GM18858 (cell line): Measurements from ENCODE around the gene NUDT16L1.
"Not testable (repeated sequence)": the region's sequence is repeated elsewhere in the genome, so short reads cannot be mapped to it uniquely, and the experiment has no call there.

Experiments
- ATAC-seq: cut with Tn5 transposase; IDR thresholded peaks from one replicate; pipeline ENCODE4 v1.9.1; 2021; ENCODE audit not compliant: unreplicated experiment

Gene NUDT16L1

DNA sequence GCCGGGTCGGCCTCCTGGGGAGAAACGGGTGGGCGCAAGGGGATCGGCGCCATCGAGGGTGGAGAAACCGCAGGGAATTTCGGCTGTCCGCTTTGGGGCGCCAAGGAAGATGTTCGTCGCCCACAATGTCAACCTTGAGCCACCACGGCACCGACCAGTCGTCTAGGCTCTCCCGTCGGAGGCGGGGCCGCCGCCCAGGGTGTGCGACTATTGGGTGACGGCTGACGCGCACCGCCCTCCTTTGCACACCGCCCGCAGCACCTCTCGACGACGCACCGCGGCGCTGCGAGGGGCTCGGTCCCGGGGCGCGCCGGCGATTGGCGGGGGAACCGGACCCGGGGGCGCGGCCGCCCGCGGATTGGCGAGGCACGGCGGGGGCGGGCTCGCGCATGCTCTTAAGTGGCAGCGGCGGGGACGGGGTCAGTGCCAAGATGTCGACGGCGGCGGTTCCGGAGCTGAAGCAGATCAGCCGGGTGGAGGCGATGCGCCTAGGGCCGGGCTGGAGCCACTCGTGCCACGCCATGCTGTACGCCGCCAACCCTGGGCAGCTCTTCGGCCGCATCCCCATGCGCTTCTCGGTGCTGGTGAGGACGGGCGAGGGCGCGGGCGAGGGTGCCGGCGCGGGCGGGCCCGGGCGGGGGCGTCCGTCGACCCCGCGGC is at the start of gene NUDT16L1:
TSS of gene NUDT16L1 (plus strand) at position 267 of the 660 bp plus-strand sequence. CDS start at position 432, 165 bp downstream.
- ATAC-seq, result peak; percentile 94

GRCh38 chr16:4646773-4647643 is 46.4 kb upstream of the NUDT16L1 start:
- no peak for ATAC-seq

GRCh38 chr16:4647644-4647980 is 45.8 kb upstream of the NUDT16L1 start:
- no peak for ATAC-seq

GRCh38 chr16:4648917-4649316 is 44.4 kb upstream of the NUDT16L1 start:
- ATAC-seq, result no peak

DNA sequence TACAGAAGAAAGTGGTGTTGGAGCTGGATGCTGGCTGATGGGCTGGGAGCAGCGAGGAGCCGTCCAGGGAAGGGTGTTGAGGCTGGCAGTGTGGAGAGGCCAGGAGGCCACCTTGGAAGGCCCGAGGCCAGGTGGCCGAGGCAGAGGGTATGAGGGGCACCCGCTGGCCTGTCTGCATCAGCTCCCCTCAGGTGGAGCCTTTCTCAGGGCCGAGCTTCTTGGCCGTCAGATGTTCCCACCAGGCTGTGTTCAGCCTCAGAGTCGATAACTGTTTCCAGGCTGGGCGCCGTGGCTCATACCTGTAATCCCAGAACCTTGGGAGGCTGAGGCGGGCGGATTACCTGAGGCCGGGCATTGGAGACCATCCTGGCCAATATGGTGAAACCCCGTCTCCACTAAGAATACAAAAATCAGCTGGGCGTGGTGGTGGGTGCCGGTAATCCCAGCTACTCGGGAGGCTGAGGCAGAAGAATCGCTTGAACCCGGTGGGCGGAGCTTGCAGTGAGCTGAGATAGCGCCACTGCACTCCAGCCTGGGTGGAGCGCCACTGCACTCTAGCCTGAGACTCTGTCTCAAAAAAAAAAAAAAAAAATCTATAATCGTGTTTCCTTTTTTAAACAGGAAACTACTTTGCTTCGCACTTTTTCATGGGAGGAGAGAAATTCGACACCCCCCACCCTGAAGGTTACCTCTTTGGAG is 43.5 kb upstream of the NUDT16L1 start:
- ATAC-seq, result no peak

- not testable (repeated sequence) for ATAC-seq
These were observed 42.8 kb upstream of the NUDT16L1 start for GRCh38 chr16:4650443-4651074.

DNA sequence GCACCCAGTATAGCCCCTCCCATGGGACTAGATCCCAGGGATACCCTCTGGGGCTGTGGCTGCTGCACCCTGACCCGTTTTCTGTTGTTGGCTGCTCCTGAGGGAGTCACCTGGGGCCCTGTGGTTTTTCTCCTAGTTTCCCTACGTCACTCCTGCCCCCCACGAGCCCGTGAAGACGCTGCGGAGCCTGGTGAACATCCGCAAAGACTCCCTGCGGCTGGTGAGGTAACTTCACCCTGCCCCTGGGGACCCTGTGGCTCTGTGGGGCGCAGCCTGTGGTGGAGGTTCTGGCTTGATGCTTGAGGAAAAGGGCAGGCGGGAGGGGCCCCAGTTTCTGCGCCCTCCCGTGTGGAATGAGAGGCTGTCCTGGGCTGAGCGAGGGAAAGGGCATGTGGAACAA is 41.5 kb upstream of the NUDT16L1 start:
- no peak for ATAC-seq

DNA sequence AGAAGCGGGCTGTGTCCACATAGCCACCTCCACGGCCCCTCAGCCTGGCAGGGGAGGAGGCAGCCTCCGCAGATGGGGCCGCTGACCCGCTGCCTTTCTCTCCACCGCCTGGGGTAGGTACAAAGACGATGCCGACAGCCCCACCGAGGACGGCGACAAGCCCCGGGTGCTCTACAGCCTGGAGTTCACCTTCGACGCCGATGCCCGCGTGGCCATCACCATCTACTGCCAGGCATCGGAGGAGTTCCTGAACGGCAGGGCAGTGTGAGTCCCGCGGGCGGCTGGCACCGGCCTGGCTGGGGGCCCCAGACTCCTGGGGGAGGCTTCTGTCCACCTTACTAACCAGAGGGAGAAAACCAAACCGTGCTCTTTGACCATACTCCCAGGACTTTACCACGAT is 40.8 kb upstream of the NUDT16L1 start:
- ATAC-seq, result no peak

DNA sequence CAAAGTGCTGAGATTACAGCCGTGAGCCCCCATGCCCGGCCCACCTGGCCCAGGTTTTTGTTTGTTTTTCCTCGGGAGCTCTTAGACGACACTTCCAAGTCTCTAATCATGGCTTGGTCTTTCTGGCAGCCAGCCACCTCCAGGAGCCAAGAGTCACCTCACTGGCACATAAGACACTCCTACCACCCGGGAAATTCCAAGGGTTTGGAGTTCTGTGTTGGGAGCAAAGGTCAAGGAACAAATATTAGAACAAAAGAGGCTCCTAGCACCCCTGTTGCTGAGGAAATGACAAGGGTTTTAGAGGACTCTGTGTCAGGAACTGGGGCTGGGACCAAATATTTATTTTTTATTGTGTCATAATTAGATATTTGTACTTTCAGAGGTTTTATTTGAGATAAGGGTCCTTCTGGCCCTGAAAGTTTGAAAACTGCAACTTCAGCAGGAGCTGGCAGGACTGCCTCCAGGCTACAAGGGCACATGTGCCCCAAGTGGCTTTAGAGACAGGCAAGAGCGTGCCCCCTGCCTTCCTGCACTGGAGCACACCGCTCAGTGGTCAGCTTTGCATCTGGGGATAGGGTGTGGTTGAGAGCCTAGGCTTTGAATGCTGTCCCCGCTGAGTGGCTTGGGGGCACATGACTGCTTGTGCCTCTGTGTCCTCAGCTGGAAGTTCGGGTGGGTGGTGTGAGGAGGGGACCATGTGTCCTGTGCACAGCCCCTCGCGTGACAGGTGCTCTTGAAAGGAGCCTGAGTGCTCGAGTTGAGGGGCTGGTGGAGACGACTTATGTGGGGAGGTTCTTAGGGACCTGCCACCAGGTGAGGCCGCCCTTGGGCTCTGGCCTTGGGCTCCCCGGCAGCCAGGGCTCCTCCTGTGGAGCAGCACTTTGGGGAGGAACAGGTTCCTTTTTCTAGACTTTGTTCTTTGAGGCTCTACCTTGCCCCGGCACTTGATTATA is 39.1 kb upstream of the NUDT16L1 start:
- no peak for ATAC-seq

GRCh38 chr16:4654964-4655590 is 38.3 kb upstream of the NUDT16L1 start:
- ATAC-seq, result no peak

DNA sequence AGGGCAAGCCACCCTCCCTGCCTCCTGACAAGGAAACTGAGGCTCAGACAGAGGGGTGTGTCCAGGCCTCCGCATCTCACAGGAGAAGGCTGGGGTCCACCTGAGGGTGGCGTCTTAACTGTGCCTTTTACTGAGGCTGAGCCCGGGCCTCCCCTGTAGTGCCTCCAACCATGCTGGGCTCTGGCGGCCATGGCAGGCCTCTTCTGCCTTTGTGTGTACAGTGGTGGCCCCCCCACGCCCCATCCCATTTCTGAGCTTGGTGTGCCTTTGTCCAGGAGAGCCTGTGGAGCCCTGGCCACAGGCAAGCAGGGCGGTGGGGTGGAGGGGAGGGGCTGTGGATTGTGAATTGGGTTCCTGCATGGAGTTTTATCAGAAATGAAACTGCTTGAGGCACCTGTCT is 37.6 kb upstream of the NUDT16L1 start:
- no peak for ATAC-seq

GRCh38 chr16:4656221-4656620 is 37.1 kb upstream of the NUDT16L1 start:
- no peak for ATAC-seq

GRCh38 chr16:4656695-4657686 is 36.4 kb upstream of the NUDT16L1 start:
- ATAC-seq, result no peak

DNA sequence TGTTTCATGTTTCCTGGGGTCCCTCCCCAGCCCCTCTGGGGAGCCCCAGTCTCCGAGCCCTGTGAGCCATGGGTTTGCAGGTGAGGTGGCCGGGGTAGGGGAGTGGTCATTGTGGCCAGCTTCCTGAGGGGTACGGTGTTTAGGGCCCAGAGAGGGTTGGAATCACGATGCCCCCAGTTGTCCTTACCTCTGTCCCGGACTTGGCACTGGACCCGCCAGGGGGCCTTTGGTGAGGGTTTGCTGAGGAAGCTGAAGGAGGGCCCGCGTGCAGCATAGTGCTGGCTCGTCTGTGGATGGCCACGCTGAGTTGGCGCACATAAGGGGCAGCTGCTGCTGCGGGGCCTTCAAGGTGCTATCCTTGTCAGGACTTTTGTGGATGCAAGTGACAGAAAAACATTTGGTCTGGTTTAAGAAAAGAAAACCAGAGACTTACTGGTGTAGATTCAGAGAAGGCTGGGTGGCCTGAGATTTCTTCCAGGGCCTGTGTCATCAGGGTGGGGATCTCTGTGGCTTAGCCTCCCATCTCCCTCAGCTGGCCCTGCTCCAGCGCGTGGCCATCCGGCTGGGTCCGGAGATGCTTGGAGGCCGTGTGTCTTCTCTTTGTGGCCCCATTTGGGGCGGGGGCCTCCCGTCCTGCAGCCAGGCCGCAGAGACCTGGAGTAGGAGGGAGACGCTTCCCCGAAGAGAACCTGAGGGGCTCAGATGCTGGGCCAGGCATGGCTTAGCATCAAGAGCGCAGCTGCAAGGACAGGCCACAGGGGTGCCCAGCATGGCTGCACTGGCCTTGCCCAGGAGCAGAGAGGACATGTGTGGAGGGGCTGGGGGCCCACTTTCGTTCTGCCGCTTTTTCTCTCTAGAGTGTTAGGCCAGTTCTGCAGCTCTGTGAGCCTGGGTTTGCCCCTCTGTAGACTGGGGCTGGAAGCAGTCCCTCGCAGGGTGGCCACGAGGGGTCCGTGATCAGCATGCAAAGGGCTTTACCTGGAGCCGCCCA is 33.7 kb upstream of the NUDT16L1 start:
- no peak for ATAC-seq

DNA sequence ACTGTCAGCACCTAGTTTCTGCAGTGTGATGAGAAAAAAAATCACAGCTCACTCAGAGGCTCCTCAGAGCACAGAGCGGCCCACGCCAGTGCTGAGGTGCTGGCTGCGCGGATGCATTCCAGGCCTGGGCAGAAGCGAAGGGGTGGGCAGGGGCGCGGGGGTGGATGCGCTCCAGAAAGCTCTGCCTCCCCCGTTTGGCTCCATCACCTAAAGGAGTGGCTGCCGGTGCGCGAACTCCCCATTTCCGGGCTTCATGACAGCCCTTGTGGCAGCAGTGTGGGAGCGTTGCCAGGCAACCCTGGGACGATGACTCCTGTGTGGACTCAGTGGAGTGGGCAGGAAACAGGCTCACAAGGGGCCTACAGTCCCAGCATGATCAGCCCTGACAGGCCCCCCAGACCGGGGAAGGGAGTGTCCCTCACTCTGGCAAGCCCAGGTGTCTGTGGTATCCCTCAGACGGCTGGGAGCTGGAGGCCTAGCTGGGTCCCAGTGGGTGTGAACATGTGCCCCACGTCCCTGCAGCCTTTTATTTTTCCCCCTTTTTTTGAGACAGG is 32.8 kb upstream of the NUDT16L1 start:
- peak; percentile 53 for ATAC-seq

DNA sequence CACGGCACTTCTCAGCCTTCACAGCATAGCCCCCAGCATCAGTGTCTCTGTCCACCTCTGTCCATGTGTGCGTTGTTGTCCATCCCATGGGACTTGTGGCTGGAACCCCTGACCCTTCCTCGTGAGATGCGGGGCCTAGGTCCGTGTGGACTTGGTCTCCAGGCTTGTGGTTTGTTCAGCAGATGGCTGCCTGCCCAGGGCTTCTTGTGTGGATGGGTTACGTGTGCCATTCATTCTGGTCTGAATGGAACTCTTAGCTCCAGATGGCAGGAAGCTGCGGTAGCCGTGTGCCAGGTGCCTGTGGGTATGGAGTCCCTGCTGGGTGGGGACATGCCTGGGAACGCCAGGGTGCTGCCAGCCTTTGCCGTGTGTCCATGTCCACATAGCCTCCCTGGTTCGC is 31.7 kb upstream of the NUDT16L1 start:
- no peak for ATAC-seq

- no peak for ATAC-seq
These were observed 29.9 kb upstream of the NUDT16L1 start for GRCh38 chr16:4663465-4663776.
